Measurements from ENCODE around the gene TIGD3.

- TF ChIP-seq POLR2A (IDR thresholded peaks at IDR 0.05) (no peak), CTCF (IDR thresholded peaks at IDR 0.05) (no peak), POLR2AphosphoS5 (IDR thresholded peaks at IDR 0.05) (no peak)
Observed at GRCh38 chr11:65353900-65354264, 669 bp upstream of the TIGD3 start.
